RCC 7860 (cell line): Measurements from ENCODE around the gene ZNF593.

ENCODE experiments used
- DNase-seq: peaks from one replicate; pipeline ENCODE4 v3.0.0-alpha.2; 2015; ENCODE audit warnings: low spot score
- FAIRE-seq: peaks from 2 replicates; lab custom pipeline; 2012; peaks lifted over from hg19 to GRCh38; lab: Jason Lieb, UNC

Gene ZNF593

GRCh38 chr1:26169669-26170471 is at the start of gene ZNF593:
Gene ZNF593, plus strand, starts transcription at chr1:26169908. Its CDS starts 76 bp downstream, at chr1:26169984.
- DNase-seq: peak; percentile 89
- FAIRE-seq: no peak

- peak; percentile 77 for FAIRE-seq
- DNase-seq: peak; percentile 68
Measured at GRCh38 chr1:26121854-26122773, 47.6 kb upstream of the ZNF593 start.

GRCh38 chr1:26122988-26123973 is 46.4 kb upstream of the ZNF593 start:
- peak; percentile 92 for FAIRE-seq

GRCh38 chr1:26124418-26125331 is 45.0 kb upstream of the ZNF593 start:
- FAIRE-seq (peak; percentile 29), DNase-seq (no peak)

More at GRCh38 chr1:26122988-26123973, 46.4 kb upstream of the ZNF593 start:
- peak; percentile 63 for DNase-seq

GRCh38 chr1:26125382-26125781 is 44.3 kb upstream of the ZNF593 start:
- FAIRE-seq: peak; percentile 24
- no peak for DNase-seq

- FAIRE-seq: no peak
- no peak for DNase-seq
Measured at GRCh38 chr1:26125946-26126320, 43.8 kb upstream of the ZNF593 start.

GRCh38 chr1:26126321-26127084 is 43.2 kb upstream of the ZNF593 start:
- FAIRE-seq: peak; percentile 87
- peak; percentile 83 for DNase-seq

- FAIRE-seq (no peak), DNase-seq (no peak)
Measured at GRCh38 chr1:26127235-26128163, 42.2 kb upstream of the ZNF593 start.

GRCh38 chr1:26129778-26130177 is 39.9 kb upstream of the ZNF593 start:
- DNase-seq: no peak
- FAIRE-seq: no peak

- DNase-seq (no peak), FAIRE-seq (no peak)
Measured at GRCh38 chr1:26130695-26131094, 39.0 kb upstream of the ZNF593 start.

GRCh38 chr1:26132128-26132833 is 37.4 kb upstream of the ZNF593 start:
- no peak for DNase-seq
- no peak for FAIRE-seq

GRCh38 chr1:26132834-26133167 is 36.9 kb upstream of the ZNF593 start:
- no peak for DNase-seq
- FAIRE-seq: no peak

- DNase-seq (no peak), FAIRE-seq (no peak)
Measured at GRCh38 chr1:26134466-26134865, 35.2 kb upstream of the ZNF593 start.

GRCh38 chr1:26138974-26139558 is 30.6 kb upstream of the ZNF593 start:
- no peak for FAIRE-seq
- no peak for DNase-seq

- FAIRE-seq (no peak), DNase-seq (no peak)
Measured at GRCh38 chr1:26142159-26142558, 27.5 kb upstream of the ZNF593 start.

- no peak for FAIRE-seq
Measured at GRCh38 chr1:26145041-26145959, 24.4 kb upstream of the ZNF593 start.

More at GRCh38 chr1:26145041-26145959, 24.4 kb upstream of the ZNF593 start:
- peak; percentile 66 for DNase-seq
